KMS-11 (cell line): ENCODE results near the gene IL3RA.

ENCODE experiments used
- H2AFZ ChIP-seq: fragments of 200-600 bp; sonication (generic); 2 replicates; pipeline ENCODE4 v1.6.1; 2016; ENCODE audit warnings: antibody characterized with exemption, mixed run types, low read depth
- H3K27ac ChIP-seq: fragments of 200-600 bp; sonication (generic); 2 replicates; pipeline ENCODE4 v1.6.1; 2016; ENCODE audit warnings: mild to moderate bottlenecking, mixed run types
- H3K27me3 ChIP-seq: fragments of 200-600 bp; sonication (generic); 2 replicates; pipeline ENCODE4 v1.6.1; 2017; ENCODE audit warnings: mild to moderate bottlenecking, low read depth, mixed run types, moderate library complexity; ENCODE audit not compliant: insufficient read depth
- H3K36me3 ChIP-seq: fragments of 200-600 bp; sonication (generic); 2 replicates; pipeline ENCODE4 v1.6.1; 2017; ENCODE audit warnings: mild to moderate bottlenecking, mixed run types; ENCODE audit not compliant: insufficient read depth
- H3K4me1 ChIP-seq: fragments of 200-600 bp; sonication (generic); 2 replicates; pipeline ENCODE4 v1.6.1; 2016; ENCODE audit warnings: mild to moderate bottlenecking, low read depth, mixed run types; ENCODE audit not compliant: poor library complexity, severe bottlenecking
- H3K4me2 ChIP-seq: fragments of 200-600 bp; sonication (generic); 2 replicates; pipeline ENCODE4 v1.7.0; 2016; ENCODE audit warnings: mild to moderate bottlenecking, mixed run types
- H3K4me3 ChIP-seq: fragments of 200-600 bp; sonication (generic); IDR thresholded peaks from 2 replicates; pipeline ENCODE4 v1.6.1; 2017; ENCODE audit warnings: low read depth, low read length, mixed read lengths; ENCODE audit not compliant: insufficient read depth
- H3K79me2 ChIP-seq: fragments of 200-600 bp; sonication (generic); 2 replicates; pipeline ENCODE4 v1.6.1; 2016; ENCODE audit warnings: low read depth, mixed run types; ENCODE audit not compliant: insufficient read depth
- H3K9ac ChIP-seq: fragments of 200-600 bp; sonication (generic); 2 replicates; pipeline ENCODE4 v1.6.1; 2016; ENCODE audit warnings: mild to moderate bottlenecking, mixed run types
- H4K20me1 ChIP-seq: fragments of 200-600 bp; sonication (generic); 2 replicates; pipeline ENCODE4 v1.6.1; 2016; ENCODE audit warnings: mild to moderate bottlenecking, mixed run types; ENCODE audit not compliant: insufficient read depth
- TF ChIP-seq, protein P1 (sequence below): fragments of 200-600 bp; sonication (generic); conservative IDR thresholded peaks from 2 replicates; pipeline ENCODE4 v1.6.1; 2017; ENCODE audit warnings: low read depth, mild to moderate bottlenecking, antibody characterized with exemption, low read length, moderate library complexity, mixed read lengths

The IL3RA gene

DNA sequence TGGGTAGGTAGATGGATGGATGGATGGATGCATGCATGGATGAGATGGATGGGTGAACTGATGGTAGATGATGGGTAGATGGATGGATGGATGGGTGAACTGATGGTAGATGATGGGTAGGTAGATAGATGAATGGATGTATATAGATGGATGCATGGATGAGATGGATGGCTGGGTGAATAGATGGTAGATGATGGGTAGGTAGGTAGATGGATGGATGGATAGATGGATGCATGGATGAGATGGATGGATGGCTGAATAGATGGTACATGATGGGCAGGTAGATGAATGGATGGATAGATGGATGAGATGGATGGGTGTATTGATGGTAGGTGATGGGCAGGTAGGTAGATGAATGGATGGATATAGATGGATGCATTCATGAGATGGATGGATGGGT, 70.5 kb downstream of the IL3RA start:
- TF ChIP-seq, protein P1, sequence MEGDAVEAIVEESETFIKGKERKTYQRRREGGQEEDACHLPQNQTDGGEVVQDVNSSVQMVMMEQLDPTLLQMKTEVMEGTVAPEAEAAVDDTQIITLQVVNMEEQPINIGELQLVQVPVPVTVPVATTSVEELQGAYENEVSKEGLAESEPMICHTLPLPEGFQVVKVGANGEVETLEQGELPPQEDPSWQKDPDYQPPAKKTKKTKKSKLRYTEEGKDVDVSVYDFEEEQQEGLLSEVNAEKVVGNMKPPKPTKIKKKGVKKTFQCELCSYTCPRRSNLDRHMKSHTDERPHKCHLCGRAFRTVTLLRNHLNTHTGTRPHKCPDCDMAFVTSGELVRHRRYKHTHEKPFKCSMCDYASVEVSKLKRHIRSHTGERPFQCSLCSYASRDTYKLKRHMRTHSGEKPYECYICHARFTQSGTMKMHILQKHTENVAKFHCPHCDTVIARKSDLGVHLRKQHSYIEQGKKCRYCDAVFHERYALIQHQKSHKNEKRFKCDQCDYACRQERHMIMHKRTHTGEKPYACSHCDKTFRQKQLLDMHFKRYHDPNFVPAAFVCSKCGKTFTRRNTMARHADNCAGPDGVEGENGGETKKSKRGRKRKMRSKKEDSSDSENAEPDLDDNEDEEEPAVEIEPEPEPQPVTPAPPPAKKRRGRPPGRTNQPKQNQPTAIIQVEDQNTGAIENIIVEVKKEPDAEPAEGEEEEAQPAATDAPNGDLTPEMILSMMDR, result no peak
- no peak overlapping the region for H3K4me2 ChIP-seq
- no peak overlapping the region for H2AFZ ChIP-seq
- no peaks in the 10 kb centered on the region for H3K36me3 ChIP-seq
- H3K27ac ChIP-seq, result no peak overlapping the region
- no peaks in the 10 kb centered on the region for H3K4me1 ChIP-seq
- H4K20me1 ChIP-seq, result no peaks in the 10 kb centered on the region
- no peaks in the 10 kb centered on the region for H3K79me2 ChIP-seq
- no peaks in the 10 kb centered on the region for H3K27me3 ChIP-seq
- H3K4me3 ChIP-seq, result no peak overlapping the region
- no peak overlapping the region for H3K9ac ChIP-seq

DNA sequence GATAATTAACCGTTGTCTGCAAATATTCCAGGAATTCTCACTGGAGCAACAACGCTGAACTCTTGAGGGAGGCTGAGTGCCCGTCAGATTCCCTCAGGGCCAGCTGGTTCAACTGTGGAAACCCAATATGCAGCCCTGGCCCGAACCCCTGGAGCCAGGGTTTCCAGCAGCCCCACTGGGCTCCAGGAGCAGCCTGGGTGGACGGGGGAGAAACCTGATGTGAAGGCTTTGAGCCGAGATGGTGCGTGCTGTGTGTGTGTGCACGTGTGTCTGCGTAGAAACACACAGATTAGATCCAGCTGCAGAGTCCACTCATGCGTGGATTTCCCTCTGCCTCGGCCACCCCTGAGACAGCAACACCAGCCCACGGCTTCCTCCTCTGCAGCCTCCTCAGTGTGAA, 74.7 kb downstream of the IL3RA start:
- H3K79me2 ChIP-seq, result no peaks in the 10 kb centered on the region
- no peak overlapping the region for H3K4me3 ChIP-seq
- H3K4me2 ChIP-seq, result no peak overlapping the region
- H3K27ac ChIP-seq, result no peak overlapping the region
- TF ChIP-seq, protein P1, result no peak
- no peak overlapping the region for H3K9ac ChIP-seq
- H4K20me1 ChIP-seq, result no peaks in the 10 kb centered on the region
- no peaks in the 10 kb centered on the region for H3K27me3 ChIP-seq
- no peaks in the 10 kb centered on the region for H3K4me1 ChIP-seq
- H2AFZ ChIP-seq, result no peak overlapping the region
- H3K36me3 ChIP-seq, result no peaks in the 10 kb centered on the region

DNA sequence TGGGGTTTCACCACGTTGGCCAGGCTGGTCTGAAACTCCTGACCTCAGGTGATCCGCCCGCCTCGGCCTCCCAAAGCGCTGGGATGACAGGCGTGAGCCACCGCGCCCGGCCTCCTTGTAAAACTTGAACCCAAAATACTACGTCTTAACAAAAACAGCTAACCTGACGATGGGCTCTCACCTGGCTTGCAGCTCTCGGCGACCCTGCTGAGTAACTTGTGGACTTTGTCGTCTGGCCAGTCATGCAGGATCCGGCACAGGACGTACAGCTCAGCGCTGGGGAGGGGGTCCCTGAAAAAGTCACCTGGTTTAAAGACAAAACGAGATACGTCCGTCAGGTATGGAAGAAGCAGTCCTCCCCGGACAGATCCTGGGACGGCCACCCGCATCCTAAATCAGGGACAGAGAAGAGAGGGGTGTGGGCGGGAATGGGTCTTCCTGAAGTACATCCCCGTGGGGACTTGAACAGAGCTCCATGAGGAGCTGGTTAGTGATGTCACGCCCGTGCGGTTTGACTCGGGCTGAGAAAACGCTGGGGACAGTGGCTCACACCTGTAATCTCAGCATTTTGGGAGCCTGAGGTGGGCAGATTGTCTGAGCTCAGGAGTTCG, 76.1 kb downstream of the IL3RA start:
- H3K27me3 ChIP-seq, result no peaks in the 10 kb centered on the region
- no peak overlapping the region for H3K27ac ChIP-seq
- H3K36me3 ChIP-seq, result no peaks in the 10 kb centered on the region
- TF ChIP-seq, protein P1, result no peak
- no peak overlapping the region for H2AFZ ChIP-seq
- no peak overlapping the region for H3K4me3 ChIP-seq
- no peak overlapping the region for H3K9ac ChIP-seq
- no peaks in the 10 kb centered on the region for H4K20me1 ChIP-seq
- no peaks in the 10 kb centered on the region for H3K79me2 ChIP-seq
- H3K4me1 ChIP-seq, result no peaks in the 10 kb centered on the region
- H3K4me2 ChIP-seq, result no peak overlapping the region

DNA sequence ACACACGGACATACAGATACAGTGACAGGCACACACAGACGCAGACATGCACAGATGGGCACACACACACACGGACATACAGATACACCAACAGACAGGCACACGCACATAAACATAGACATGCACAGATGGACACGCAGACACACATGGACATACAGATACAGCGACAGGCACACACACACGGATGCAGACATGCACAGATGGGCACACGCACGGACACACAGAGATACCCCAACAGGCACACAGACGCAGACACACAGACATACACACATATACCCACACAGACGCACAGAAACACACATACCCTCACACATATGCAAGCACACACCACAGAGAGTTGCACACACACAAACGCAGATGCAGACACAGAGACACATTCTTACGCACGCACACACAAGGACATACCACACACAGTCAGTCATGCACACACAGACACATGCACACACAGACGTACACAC, 79.8 kb downstream of the IL3RA start:
- TF ChIP-seq, protein P1, result no peak
- no peak overlapping the region for H3K4me2 ChIP-seq
- H4K20me1 ChIP-seq, result no peaks in the 10 kb centered on the region
- no peak overlapping the region for H3K27ac ChIP-seq
- H3K36me3 ChIP-seq, result no peaks in the 10 kb centered on the region
- H3K9ac ChIP-seq, result no peak overlapping the region
- H3K4me1 ChIP-seq, result no peaks in the 10 kb centered on the region
- no peaks in the 10 kb centered on the region for H3K27me3 ChIP-seq
- H3K79me2 ChIP-seq, result no peaks in the 10 kb centered on the region
- no peak overlapping the region for H3K4me3 ChIP-seq
- no peak overlapping the region for H2AFZ ChIP-seq
